ENCODE data around the gene SUGCT. TPM values are rescaled to one million over a fixed set of nuclear protein-coding genes. Genes with fewer than 3 reads are reported as not detected.

SUGCT gene
- total and polyA plus RNA-seq, 2 of the 8 experiments (the other 6 are each of a cell fraction or from before 2014, with no cell fraction given), result 2.8 to 5.4 TPM

DNA sequence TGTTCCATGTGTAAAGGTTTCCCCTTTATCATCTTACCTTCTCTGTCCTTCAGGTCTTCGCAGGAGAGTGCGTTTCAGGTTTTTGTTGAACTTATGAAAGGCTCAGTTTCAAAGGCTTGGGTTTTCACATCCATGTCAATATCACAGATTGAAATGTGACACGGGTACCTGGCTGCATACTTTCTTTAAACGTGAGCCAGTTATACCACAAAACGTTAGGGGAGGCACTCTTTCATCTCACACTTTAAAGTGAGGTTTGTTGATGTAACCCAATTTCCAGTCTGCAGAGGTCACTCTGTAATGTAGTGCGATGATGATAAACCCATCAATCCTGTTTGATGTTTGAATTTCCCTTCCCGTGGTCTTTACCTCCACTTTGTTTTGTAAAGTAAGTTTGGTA lies 506.9 kb downstream of the SUGCT start (continued):
- TF ChIP-seq SAP30 (IDR thresholded peaks at IDR 0.05; ENCODE audit: insufficient read depth, insufficient replicate concordance, low read length), result no peak
